Stomach (tissue), 9 donors: ENCODE measurements around the gene OSBPL1A. TPM values are rescaled to one million over a fixed set of nuclear protein-coding genes. Genes with fewer than 3 reads are reported as not detected.

Experiments used
- DNase-seq, 2 donors: peaks; one replicate each; pipeline versions ENCODE4 v3.0.0 to v3.0.0-alpha.2; 2013 to 2019
- H3K27ac ChIP-seq, 5 donors: fragments of 200-600 bp in 4 of 5; sonication (generic) in 4 of 5; one replicate each; pipeline ENCODE4 v1.5.1; 2013 to 2019; ENCODE audit warnings: mild to moderate bottlenecking in 1 of 5, moderate library complexity in 1 of 5
- H3K27me3 ChIP-seq, 3 donors: fragments of 200-600 bp; sonication (generic); one replicate each; pipeline ENCODE4 v1.5.1; 2017 to 2019; ENCODE audit warnings: mixed run types in 1 of 3
- H3K36me3 ChIP-seq, 4 donors: fragments of 200-600 bp; sonication (generic); 1 replicate in 3 of 4; 2 replicates in 1 of 4; pipeline ENCODE4 v1.5.1; 2016 to 2019
- H3K4me1 ChIP-seq, 4 donors: fragments of 200-600 bp; sonication (generic); one replicate each; pipeline ENCODE4 v1.5.1; 2016 to 2019
- H3K4me3 ChIP-seq, 4 donors: fragments of 200-600 bp; sonication (generic) in 3 of 4; one replicate each; pipeline ENCODE4 v1.5.1; 2016 to 2019; ENCODE audit warnings: mild to moderate bottlenecking in 1 of 4
- H3K9me3 ChIP-seq, 4 donors: fragments of 200-600 bp; sonication (generic); one replicate each; pipeline ENCODE4 v1.5.1; 2016 to 2019
- EP300 ChIP-seq: sonication (generic); formaldehyde crosslinking; IDR thresholded peaks from one replicate; pipeline ENCODE4 v1.6.1; 2017; ENCODE audit warnings: antibody characterized with exemption
- POLR2A ChIP-seq, 4 donors: fragments of 450-650 bp; IDR thresholded peaks; one replicate each; pipeline ENCODE4 v1.6.1; 2016; ENCODE audit warnings: antibody characterized with exemption in 4 of 4, control low read depth in 2 of 4, mild to moderate bottlenecking in 1 of 4, moderate library complexity in 1 of 4
- POLR2AphosphoS5 ChIP-seq, 3 donors: sonication (generic); formaldehyde crosslinking; IDR thresholded peaks; one replicate each; pipeline ENCODE4 v1.6.1; 2016; ENCODE audit warnings: antibody characterized with exemption in 3 of 3
- WGBS, 5 donors: extraction: QIAGEN DNeasy Blood & Tissue Kit in 3 of 5; methylation state at CpG; one replicate each; pipeline versions ENCODE4 v1.1.5 to v1.1.7; 2013 to 2018; 5-methylcytosine and 5-hydroxymethylcytosine counted together
- intact Hi-C: fragments of 100-400 bp; cut with DNase I; formaldehyde crosslinking; loops from one replicate; pipeline ENCODE4 v1.15.1; 2023; ENCODE audit warnings: low total_unique reads
- polyA plus RNA-seq, 3 donors: library from polyadenylated mRNA; stranded (reverse); fragments of 200-250 nt; gene quantifications; one replicate each; pipeline ENCODE4 v1.2.3, GENCODE V29; 2013
- total RNA-seq, 5 donors: library from RNA; depleted of rRNA; stranded (reverse); fragments of >200 nt; gene quantifications; one replicate each; pipeline versions ENCODE4 v1.1.0 to v1.2.3, GENCODE V29; 2014 to 2016
- TF ChIP-seq, protein P1 (sequence below), 7 experiments: fragments of 450-650 bp in 4 of 7; fragments of 200-600 bp in 3 of 7; sonication (generic) in 3 of 7; IDR thresholded peaks; one replicate each; pipeline ENCODE4 v1.5.1; 2016 to 2019; ENCODE audit warnings: antibody characterized with exemption in 7 of 7, control low read depth in 2 of 7, mild to moderate bottlenecking in 1 of 7
- donor health status: healthy with polysubstance abuse.
- donor health status: Bipolar disorder and iron deficiency.
- donor health status: healthy.

OSBPL1A gene
- total and polyA plus RNA-seq, 8 donors = 13.6 to 129 (median 38.8) TPM

- H3K4me1 ChIP-seq = peaks cover 0 to 24% (median 12%) of the 10 kb centered on the region in 4 donors
- intact Hi-C loops = no loop called here
- H3K27ac ChIP-seq = no peak overlapping the region
- H3K36me3 ChIP-seq = no peaks in the 10 kb centered on the region
- TF ChIP-seq POLR2AphosphoS5 (IDR thresholded peaks at IDR 0.05) (no peak), EP300 (no peak), POLR2A (IDR thresholded peaks at IDR 0.05) (no peak)
- TF ChIP-seq, protein P1, sequence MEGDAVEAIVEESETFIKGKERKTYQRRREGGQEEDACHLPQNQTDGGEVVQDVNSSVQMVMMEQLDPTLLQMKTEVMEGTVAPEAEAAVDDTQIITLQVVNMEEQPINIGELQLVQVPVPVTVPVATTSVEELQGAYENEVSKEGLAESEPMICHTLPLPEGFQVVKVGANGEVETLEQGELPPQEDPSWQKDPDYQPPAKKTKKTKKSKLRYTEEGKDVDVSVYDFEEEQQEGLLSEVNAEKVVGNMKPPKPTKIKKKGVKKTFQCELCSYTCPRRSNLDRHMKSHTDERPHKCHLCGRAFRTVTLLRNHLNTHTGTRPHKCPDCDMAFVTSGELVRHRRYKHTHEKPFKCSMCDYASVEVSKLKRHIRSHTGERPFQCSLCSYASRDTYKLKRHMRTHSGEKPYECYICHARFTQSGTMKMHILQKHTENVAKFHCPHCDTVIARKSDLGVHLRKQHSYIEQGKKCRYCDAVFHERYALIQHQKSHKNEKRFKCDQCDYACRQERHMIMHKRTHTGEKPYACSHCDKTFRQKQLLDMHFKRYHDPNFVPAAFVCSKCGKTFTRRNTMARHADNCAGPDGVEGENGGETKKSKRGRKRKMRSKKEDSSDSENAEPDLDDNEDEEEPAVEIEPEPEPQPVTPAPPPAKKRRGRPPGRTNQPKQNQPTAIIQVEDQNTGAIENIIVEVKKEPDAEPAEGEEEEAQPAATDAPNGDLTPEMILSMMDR (IDR thresholded peaks at IDR 0.05) = no peak
- H3K27me3 ChIP-seq = no peaks in the 10 kb centered on the region
- WGBS, 5 donors = 86 to 88% (median 87%) methylated on average over 4 of the region's 4 CpGs
- H3K9me3 ChIP-seq = no peaks in the 10 kb centered on the region
- no peak for DNase-seq
- H3K4me3 ChIP-seq = no peak overlapping the region
Measured at GRCh38 chr18:24277516-24278195, 120.0 kb downstream of the OSBPL1A start.

- no peaks in the 10 kb centered on the region for H3K9me3 ChIP-seq
- H3K4me3 ChIP-seq = no peak overlapping the region
- H3K27ac ChIP-seq = no peak overlapping the region
- DNase-seq = no peak
- no peak for TF ChIP-seq EP300
- intact Hi-C loops = no loop called here
- no peaks in the 10 kb centered on the region for H3K27me3 ChIP-seq
- H3K36me3 ChIP-seq = no peaks in the 10 kb centered on the region
- peaks cover 3 to 28% (median 17%) of the 10 kb centered on the region in 4 donors for H3K4me1 ChIP-seq
Measured at GRCh38 chr18:24276994-24277393, 120.6 kb downstream of the OSBPL1A start.

GRCh38 chr18:24274837-24275236, 122.8 kb downstream of the OSBPL1A start:
- H3K4me1 ChIP-seq = peaks cover 12 to 44% (median 26%) of the 10 kb centered on the region in 4 donors
- H3K27ac ChIP-seq = peak overlapping the region in 2 of 5 donors; percentile 30 to 35
- DNase-seq = peak in 1 of 2 donors; percentile 22
- no peaks in the 10 kb centered on the region for H3K9me3 ChIP-seq
- 53 to 88% (median 79%) methylated on average over 3 of the region's 3 CpGs for WGBS, 5 donors
- intact Hi-C loops = no loop called here
- no peaks in the 10 kb centered on the region for H3K36me3 ChIP-seq
- no peaks in the 10 kb centered on the region for H3K27me3 ChIP-seq
- TF ChIP-seq EP300 = no peak
- no peak for TF ChIP-seq POLR2A (IDR thresholded peaks at IDR 0.05)
- TF ChIP-seq, protein P1 (IDR thresholded peaks at IDR 0.05) = no peak
- TF ChIP-seq POLR2AphosphoS5 (IDR thresholded peaks at IDR 0.05) = no peak
- H3K4me3 ChIP-seq = no peak overlapping the region

DNA sequence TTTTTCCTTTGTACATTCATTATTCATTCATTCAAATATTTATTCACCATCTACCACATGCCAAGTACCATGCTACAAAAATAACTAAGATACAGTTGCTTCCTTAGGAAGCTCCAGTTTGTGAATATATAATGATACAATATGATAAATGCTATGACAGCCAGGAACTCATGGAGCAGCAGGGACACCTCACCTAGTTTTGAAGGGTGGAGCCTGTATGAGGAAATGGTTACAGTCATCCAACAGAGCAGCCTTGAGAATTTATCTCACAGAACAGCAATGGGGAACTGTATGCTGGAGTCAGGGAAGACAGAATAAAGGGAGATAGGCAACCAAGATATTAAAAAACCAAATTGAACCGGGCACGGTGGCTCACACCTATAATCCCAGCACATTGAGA, 124.0 kb downstream of the OSBPL1A start:
- intact Hi-C loops = no loop called here

DNA sequence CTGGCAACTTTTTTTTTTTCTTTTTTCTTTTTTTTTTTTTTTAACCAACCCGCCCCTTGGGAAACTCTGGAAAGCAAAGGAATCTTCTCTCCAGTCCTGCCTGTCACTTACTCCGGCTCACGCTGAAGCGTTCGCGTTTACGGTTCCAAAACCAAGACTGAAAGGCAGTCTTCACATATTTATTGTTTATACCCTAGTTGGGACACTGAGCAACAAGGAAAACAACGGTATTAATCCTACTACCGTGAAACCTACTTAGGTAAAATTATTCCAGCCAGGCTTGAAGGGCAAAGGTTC, 125.4 kb downstream of the OSBPL1A start:
- peaks cover 12 to 49% (median 30%) of the 10 kb centered on the region in 4 donors for H3K4me1 ChIP-seq
- intact Hi-C loops = no loop called here
- H3K9me3 ChIP-seq = no peaks in the 10 kb centered on the region
- peak overlapping the region; percentile 63 to 84 (median 75) for H3K4me3 ChIP-seq
- H3K27me3 ChIP-seq = no peaks in the 10 kb centered on the region
- peak overlapping the region; percentile 84 to 92 (median 87) for H3K27ac ChIP-seq
- TF ChIP-seq POLR2A (IDR thresholded peaks at IDR 0.05) (no peak), EP300 (no peak)
- TF ChIP-seq, protein P1 (IDR thresholded peaks at IDR 0.05) = peak in 3 of 7 experiments; percentile 1 to 20 (median 11)
- 4 to 9% (median 5%) methylated on average over 9 of the region's 9 CpGs for WGBS, 5 donors
- DNase-seq = no peak
- no peaks in the 10 kb centered on the region for H3K36me3 ChIP-seq

More for the DNA sequence above, 124.0 kb downstream of the OSBPL1A start:
- Histone ChIP-seq H3K36me3 (no peaks in the 10 kb centered on the region), H3K9me3 (no peaks in the 10 kb centered on the region), H3K27me3 (no peaks in the 10 kb centered on the region), H3K4me3 (no peak overlapping the region), H3K27ac (peak overlapping the region in 2 of 5 donors; percentile 87 to 92), H3K4me1 (peaks cover 12 to 49% (median 30%) of the 10 kb centered on the region in 4 donors)
- DNase-seq = peak in 1 of 2 donors; percentile 31
- TF ChIP-seq, protein P1 (IDR thresholded peaks at IDR 0.05) = no peak
- TF ChIP-seq EP300 (no peak), POLR2AphosphoS5 (IDR thresholded peaks at IDR 0.05) (no peak), POLR2A (IDR thresholded peaks at IDR 0.05) (no peak)
- WGBS, 5 donors = 61 to 85% (median 68%) methylated on average over 2 of the region's 2 CpGs
